H9 (cell line): Measurements from ENCODE around the gene SNRPA1. TPM values are rescaled to one million over a fixed set of nuclear protein-coding genes. Genes with fewer than 3 reads are reported as not detected.

Experiments
- DNase-seq: peaks from one replicate; pipeline ENCODE4 v3.0.0-alpha.2; 2017
- H2AFZ ChIP-seq: one replicate; pipeline ENCODE4 v1.6.1; 2013; ENCODE audit warnings: mild to moderate bottlenecking, low read length, control low read depth, moderate library complexity
- H2AK5ac ChIP-seq: 2 replicates; pipeline ENCODE4 v1.6.1; 2013; ENCODE audit warnings: low read length, control low read depth, mixed read lengths; ENCODE audit not compliant: insufficient read length
- H2BK120ac ChIP-seq: one replicate; pipeline ENCODE4 v1.6.1; 2013; ENCODE audit warnings: low read depth, mild to moderate bottlenecking, low read length, control low read depth, inconsistent platforms; ENCODE audit not compliant: poor library complexity, severe bottlenecking
- H2BK12ac ChIP-seq: 2 replicates; pipeline ENCODE4 v1.6.1; 2013; ENCODE audit warnings: low read length, control low read depth, mixed read lengths, low read depth; ENCODE audit not compliant: insufficient read length
- H2BK15ac ChIP-seq: 2 replicates; pipeline ENCODE4 v1.6.1; 2013; ENCODE audit warnings: low read depth, low read length, control low read depth
- H2BK20ac ChIP-seq: one replicate; pipeline ENCODE4 v1.6.1; 2013; ENCODE audit warnings: low read depth, mild to moderate bottlenecking, low read length, control low read depth, inconsistent platforms; ENCODE audit not compliant: poor library complexity, severe bottlenecking
- H2BK5ac ChIP-seq: 2 replicates; pipeline ENCODE4 v1.6.1; 2013; ENCODE audit warnings: low read length, control low read depth, mixed read lengths; ENCODE audit not compliant: insufficient read length
- H3K14ac ChIP-seq: 2 replicates; pipeline ENCODE4 v1.6.1; 2013; ENCODE audit warnings: low read length, control low read depth; ENCODE audit not compliant: insufficient read depth
- H3K18ac ChIP-seq: 2 replicates; pipeline ENCODE4 v1.6.1; 2013; ENCODE audit warnings: low read depth, mild to moderate bottlenecking, mixed read lengths, low read length, control low read depth; ENCODE audit not compliant: insufficient read length
- H3K23ac ChIP-seq: 2 replicates; pipeline ENCODE4 v1.6.1; 2013; ENCODE audit warnings: low read length, control low read depth, mixed read lengths, low read depth; ENCODE audit not compliant: insufficient read length
- H3K23me2 ChIP-seq: 2 replicates; pipeline ENCODE4 v1.6.1; 2013; ENCODE audit warnings: low read depth, mild to moderate bottlenecking, mixed read lengths, low read length, control low read depth; ENCODE audit not compliant: insufficient read length, poor library complexity, severe bottlenecking
- H3K27ac ChIP-seq: 2 replicates; pipeline ENCODE4 v1.5.1; 2013; ENCODE audit warnings: low read length, control low read depth, mixed read lengths, low read depth; ENCODE audit not compliant: insufficient read length
- H3K27me3 ChIP-seq: 2 replicates; pipeline ENCODE4 v1.6.1; 2013; ENCODE audit warnings: low read length, control low read depth, inconsistent platforms; ENCODE audit not compliant: insufficient read depth
- H3K4ac ChIP-seq: 2 replicates; pipeline ENCODE4 v1.6.1; 2013; ENCODE audit warnings: low read depth, mild to moderate bottlenecking, control low read depth, inconsistent platforms, low read length, moderate library complexity
- H3K4me1 ChIP-seq: 2 replicates; pipeline ENCODE4 v1.6.1; 2013; ENCODE audit warnings: low read length, control low read depth, inconsistent platforms; ENCODE audit not compliant: insufficient read depth
- H3K4me2 ChIP-seq: 2 replicates; pipeline ENCODE4 v1.6.1; 2013; ENCODE audit warnings: low read length, control low read depth, mixed read lengths; ENCODE audit not compliant: insufficient read length, insufficient read depth
- H3K56ac ChIP-seq: 2 replicates; pipeline ENCODE4 v1.6.1; 2013; ENCODE audit warnings: low read depth, mild to moderate bottlenecking, mixed read lengths, low read length, control low read depth; ENCODE audit not compliant: insufficient read length
- H3K79me1 ChIP-seq: 2 replicates; pipeline ENCODE4 v1.6.1; 2013; ENCODE audit warnings: low read depth, mild to moderate bottlenecking, moderate library complexity, low read length, control low read depth, inconsistent platforms; ENCODE audit not compliant: insufficient read depth, poor library complexity, severe bottlenecking
- H3K79me2 ChIP-seq: 2 replicates; pipeline ENCODE4 v1.6.1; 2013; ENCODE audit warnings: low read length, control low read depth, inconsistent platforms; ENCODE audit not compliant: insufficient read depth
- H3K9ac ChIP-seq: 2 replicates; pipeline ENCODE4 v1.6.1; 2013; ENCODE audit warnings: low read length, control low read depth, mixed read lengths; ENCODE audit not compliant: insufficient read length; ENCODE audit errors: extremely low read depth
- H3K9me3 ChIP-seq: one replicate; pipeline ENCODE4 v1.6.1; 2013; ENCODE audit warnings: low read depth, low read length, inconsistent platforms; ENCODE audit not compliant: control insufficient read depth
- H3T11ph ChIP-seq: one replicate; pipeline ENCODE4 v1.6.1; 2013; ENCODE audit warnings: mild to moderate bottlenecking, low read length, control low read depth, inconsistent platforms
- H4K20me1 ChIP-seq: one replicate; pipeline ENCODE4 v1.6.1; 2013; ENCODE audit not compliant: control insufficient read depth, insufficient read length, insufficient read depth
- H4K5ac ChIP-seq: 2 replicates; pipeline ENCODE4 v1.6.1; 2013; ENCODE audit warnings: low read depth, mild to moderate bottlenecking, mixed read lengths, low read length, control low read depth; ENCODE audit not compliant: insufficient read length
- H4K8ac ChIP-seq: replicated peaks from 2 replicates; pipeline ENCODE4 v1.6.1; 2013; ENCODE audit warnings: low read length, control low read depth, mixed read lengths, low read depth; ENCODE audit not compliant: insufficient read length
- H4K91ac ChIP-seq: 2 replicates; pipeline ENCODE4 v1.6.1; 2013; ENCODE audit warnings: low read depth, mild to moderate bottlenecking, moderate library complexity, mixed read lengths, low read length, control low read depth; ENCODE audit not compliant: insufficient read length
- H3K27ac Mint-ChIP-seq, 3 experiments: 2 replicates in 2 of 3; 3 replicates in 1 of 3; pipeline ENCODE4 v1.8.0; 2020 to 2021; ENCODE audit warnings: mixed read lengths in 3 of 3, mild to moderate bottlenecking in 1 of 3, moderate library complexity in 1 of 3
- H3K27me3 Mint-ChIP-seq: 2 replicates; pipeline ENCODE4 v1.8.0; 2021; ENCODE audit warnings: low read depth, mild to moderate bottlenecking, moderate library complexity, mixed read lengths
- H3K36me3 Mint-ChIP-seq, 3 experiments: 2 replicates in 2 of 3; 3 replicates in 1 of 3; pipeline ENCODE4 v1.8.0; 2020 to 2021; ENCODE audit warnings: low read depth in 3 of 3, mixed read lengths in 3 of 3; ENCODE audit not compliant: insufficient read depth in 1 of 3
- H3K4me1 Mint-ChIP-seq, 2 experiments: 2 replicates each; pipeline ENCODE4 v1.8.0; 2020; ENCODE audit warnings: mixed read lengths in 2 of 2
- H3K4me3 Mint-ChIP-seq, 2 experiments: 2 replicates in 1 of 2; 3 replicates in 1 of 2; pipeline ENCODE4 v1.8.0; 2020 to 2021; ENCODE audit warnings: mild to moderate bottlenecking in 2 of 2, mixed read lengths in 2 of 2, moderate library complexity in 1 of 2
- H3K9me3 Mint-ChIP-seq, 2 experiments: 2 replicates in 1 of 2; 3 replicates in 1 of 2; pipeline ENCODE4 v1.8.0; 2020; ENCODE audit warnings: mild to moderate bottlenecking in 2 of 2, mixed read lengths in 2 of 2, moderate library complexity in 1 of 2
- CTCF ChIP-seq: fragments of 200-600 bp; sonication (generic); conservative IDR thresholded peaks from 3 replicates; pipeline ENCODE4 v1.8.0; 2021; ENCODE audit warnings: antibody characterized with exemption, mild to moderate bottlenecking
- WGBS: extraction: QIAGEN DNeasy Blood & Tissue Kit; methylation state at CpG from one replicate; pipeline ENCODE4 v1.1.7; 2013; ENCODE audit warnings: missing lambda C conversion rate, low lambda C conversion rate, mixed read lengths; ENCODE audit not compliant: insufficient read length; ENCODE audit errors: extremely low coverage; 5-methylcytosine and 5-hydroxymethylcytosine counted together
- total RNA-seq: library from RNA; stranded (reverse); gene quantifications from 2 replicates; pipeline ENCODE4 v1.2.1, GENCODE V29; 2021

SNRPA1 gene
- total RNA-seq, 1 experiment from 2014 or later: 145 TPM

- Histone ChIP-seq H3K23ac (no peak overlapping the region), H2BK20ac (no peak overlapping the region), H2AK5ac (no peak overlapping the region), H4K91ac (no peak overlapping the region), H3K4me2 (no peak overlapping the region), H2BK5ac (no peak overlapping the region), H3K9me3 (peaks cover 7% of the 10 kb centered on the region), H3K79me1 (no peaks in the 10 kb centered on the region), H4K5ac (no peak overlapping the region), H3T11ph (no peak overlapping the region), H3K79me2 (no peaks in the 10 kb centered on the region), H3K23me2 (no peaks in the 10 kb centered on the region), H3K27ac (no peak overlapping the region), H3K14ac (no peak overlapping the region; the same call in 1 of the 2 replicates), H2BK120ac (no peak overlapping the region), H3K4ac (no peak overlapping the region), H3K4me1 (no peaks in the 10 kb centered on the region), H3K9ac (no peak overlapping the region), H2BK12ac (no peak overlapping the region), H2BK15ac (no peak overlapping the region), H4K20me1 (no peaks in the 10 kb centered on the region), H3K18ac (no peak overlapping the region), H4K8ac (no peak overlapping the region), H3K56ac (no peak overlapping the region), H3K27me3 (no peaks in the 10 kb centered on the region; the same call in 1 of the 2 replicates), H2AFZ (no peak overlapping the region)
- no peak for DNase-seq
- peaks cover 13% of the 10 kb centered on the region in 2 experiments; a peak in 4 of 5 replicates for H3K9me3 Mint-ChIP-seq
- H3K27ac Mint-ChIP-seq: no peak overlapping the region
- peaks cover 89% of the 10 kb centered on the region for H3K27me3 Mint-ChIP-seq
- H3K4me3 Mint-ChIP-seq: no peak overlapping the region
- H3K36me3 Mint-ChIP-seq: peaks cover 5 to 8% (median 6%) of the 10 kb centered on the region in 3 experiments
- WGBS: no CpG with 5 or more reads among the region's 7 CpGs
- H3K4me1 Mint-ChIP-seq: no peaks in the 10 kb centered on the region
- no peak for TF ChIP-seq CTCF
These were observed 37.0 kb upstream of the SNRPA1 start for GRCh38 chr15:101332061-101332467.
